HCEC 1CT (cell line): ENCODE results near the gene SLC38A1.
A peak's percentile ranks its signal among the peaks of the same experiment; 100 is the strongest.
"Not testable (repeated sequence)": the region's sequence is repeated elsewhere in the genome, so short reads cannot be mapped to it uniquely, and the experiment has no call there.

Experiments
- DNase-seq: peaks from one replicate; pipeline ENCODE4 v3.0.0-alpha.2; 2017

SLC38A1 gene

DNA sequence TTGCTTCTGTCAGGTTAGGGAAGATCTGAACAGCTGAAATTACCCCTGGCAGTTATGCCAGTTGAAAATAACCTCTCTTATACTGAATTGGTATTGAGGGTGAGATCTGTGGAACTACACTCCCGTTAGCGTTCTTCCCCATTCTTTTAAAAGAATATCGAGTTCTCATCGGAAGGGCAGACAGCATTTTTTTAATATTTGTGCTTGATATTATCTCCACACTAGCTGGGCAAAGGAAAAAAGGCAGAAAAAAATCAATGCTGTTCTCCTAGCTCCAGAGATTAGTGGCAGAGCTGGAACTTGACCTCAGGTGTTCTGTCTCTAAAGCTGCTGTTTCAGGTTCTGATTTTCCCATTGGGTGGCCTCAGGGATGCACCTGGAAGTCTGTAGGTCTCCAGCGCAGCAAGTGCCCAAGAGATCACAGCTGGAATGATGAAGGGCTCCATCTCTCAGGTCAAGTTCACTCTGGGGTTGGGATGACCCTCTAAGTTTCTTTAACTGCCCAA is 67.5 kb downstream of the SLC38A1 start:
- no peak for DNase-seq

DNA sequence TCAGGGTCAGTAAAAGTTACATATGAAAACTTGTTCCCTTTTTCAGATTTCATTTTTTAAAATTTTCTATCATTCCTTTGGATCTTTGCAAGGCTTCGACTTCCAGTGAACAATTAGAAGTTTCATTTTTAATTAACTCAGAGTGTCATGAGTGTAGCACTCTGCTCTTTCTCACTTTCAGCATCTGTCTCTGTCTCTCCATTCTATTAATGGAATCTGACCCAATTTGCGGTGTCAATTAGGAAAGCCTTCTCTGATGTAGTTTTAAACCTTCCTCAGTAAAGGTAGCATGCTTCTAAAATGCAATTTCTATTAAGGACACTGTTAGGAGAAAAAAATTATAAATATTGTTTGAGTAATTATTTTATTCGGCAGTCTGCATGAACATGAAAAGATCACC is 68.3 kb downstream of the SLC38A1 start:
- DNase-seq = no peak

DNA sequence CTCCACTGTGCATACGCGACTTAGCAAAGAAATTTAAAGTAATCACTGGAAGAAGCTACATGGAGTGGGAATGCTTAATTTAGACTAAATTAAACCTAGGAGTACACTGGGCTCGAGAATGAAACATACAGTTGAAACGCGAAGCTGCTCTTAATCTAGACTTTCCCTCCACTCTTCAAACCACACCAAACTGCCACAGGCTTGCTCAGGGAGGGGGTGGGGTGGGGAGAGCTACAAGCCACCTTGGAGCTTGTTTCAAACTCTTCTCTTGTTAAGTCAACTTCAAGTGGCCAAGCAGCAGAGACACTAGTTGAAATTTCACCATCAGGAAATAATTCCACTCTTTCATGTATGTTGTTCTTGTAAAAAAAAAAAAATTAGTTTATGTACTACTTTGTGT is 69.9 kb downstream of the SLC38A1 start:
- DNase-seq = no peak

DNA sequence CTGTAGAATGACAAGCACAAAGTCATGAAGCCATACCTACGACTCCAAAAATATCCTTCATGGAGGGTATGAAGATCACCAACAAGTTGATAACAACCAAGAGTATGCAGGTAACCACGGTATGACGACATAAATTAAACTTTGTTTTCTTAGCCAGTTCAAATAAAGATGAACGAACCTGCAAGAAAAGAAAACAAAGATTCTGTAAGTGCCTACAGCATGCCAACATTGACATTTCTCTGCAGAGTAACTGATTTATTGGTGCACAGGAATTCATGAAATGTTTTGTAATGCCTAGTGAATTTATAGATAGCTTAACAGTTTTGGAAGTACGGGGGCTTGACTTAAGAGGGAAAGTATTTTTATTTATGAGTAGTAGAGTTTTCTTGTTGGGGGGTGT is 71.0 kb downstream of the SLC38A1 start:
- no peak for DNase-seq

DNA sequence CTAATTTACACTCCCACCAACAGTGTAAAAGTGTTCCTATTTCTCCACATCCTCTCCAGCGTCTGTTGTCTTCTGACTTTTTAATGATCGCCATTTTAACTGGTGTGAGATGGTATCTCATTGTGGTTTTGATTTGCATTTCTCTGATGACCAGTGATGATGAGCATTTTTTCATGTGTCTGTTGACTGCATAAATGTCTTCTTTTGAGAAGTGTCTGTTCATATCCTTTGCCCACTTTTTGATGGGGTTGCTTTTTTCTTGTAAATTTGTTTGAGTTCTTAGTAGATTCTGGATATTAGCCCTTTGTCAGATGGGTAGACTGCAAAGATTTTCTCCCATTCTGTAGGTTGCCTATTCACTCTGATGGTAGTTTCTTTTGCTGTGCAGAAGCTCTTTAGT is 78.3 kb downstream of the SLC38A1 start:
- not testable (repeated sequence) for DNase-seq

DNA sequence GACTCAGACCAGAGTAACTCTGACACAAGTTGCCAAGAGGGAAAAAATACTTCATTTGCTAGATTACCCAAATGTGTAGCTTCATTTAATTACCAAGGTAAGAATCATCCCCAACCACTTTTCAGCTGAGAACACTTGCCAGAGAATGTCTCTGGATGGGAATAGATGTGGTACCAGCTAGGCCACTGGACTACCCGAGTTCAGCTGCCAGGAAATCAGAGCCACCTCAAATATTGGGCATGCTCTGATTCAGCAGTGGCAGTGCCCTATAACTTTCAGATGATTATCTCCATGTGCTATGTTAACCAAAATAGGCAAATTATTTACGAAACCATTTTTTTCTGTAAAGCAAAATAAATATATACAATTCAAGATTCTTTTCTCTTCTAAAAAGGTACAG is 80.7 kb downstream of the SLC38A1 start:
- no peak for DNase-seq

DNA sequence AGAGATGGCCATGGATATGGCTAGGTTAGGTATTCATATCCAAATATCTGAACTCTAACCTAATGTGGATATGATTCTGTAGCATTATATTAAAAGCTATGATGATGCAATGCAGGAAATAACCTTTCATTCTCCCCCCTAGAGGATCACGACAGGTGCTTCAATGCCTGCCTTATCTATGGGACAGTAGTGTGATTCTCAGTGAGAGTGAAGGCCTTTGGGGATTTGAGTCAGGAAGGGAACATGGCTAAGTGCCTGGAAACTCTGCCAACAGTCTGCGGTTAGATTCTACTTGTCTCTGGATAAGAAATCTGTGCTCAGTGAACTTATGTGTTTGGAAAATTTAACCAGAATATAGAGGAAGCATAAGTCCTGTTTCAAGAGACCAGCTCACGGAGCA is 81.8 kb downstream of the SLC38A1 start:
- DNase-seq = peak; percentile 9

DNA sequence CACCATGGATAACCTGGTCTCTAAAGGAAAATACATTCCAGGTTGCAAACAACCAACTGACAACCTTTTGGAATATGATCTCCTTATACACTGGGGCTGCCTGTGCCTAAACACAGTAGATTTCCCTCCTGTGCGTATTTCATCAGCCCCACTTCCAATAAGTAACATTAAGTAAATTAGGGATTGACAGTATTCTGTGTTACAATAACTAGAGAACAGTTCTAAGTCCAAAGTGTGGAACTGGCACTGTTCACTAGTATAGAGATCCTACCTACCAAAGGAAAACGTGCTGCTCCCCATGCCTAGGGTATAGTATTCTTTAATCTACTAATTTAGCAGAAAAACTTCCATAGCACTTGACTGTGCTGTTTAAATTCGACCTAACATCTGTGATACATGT is 82.8 kb downstream of the SLC38A1 start:
- no peak for DNase-seq

DNA sequence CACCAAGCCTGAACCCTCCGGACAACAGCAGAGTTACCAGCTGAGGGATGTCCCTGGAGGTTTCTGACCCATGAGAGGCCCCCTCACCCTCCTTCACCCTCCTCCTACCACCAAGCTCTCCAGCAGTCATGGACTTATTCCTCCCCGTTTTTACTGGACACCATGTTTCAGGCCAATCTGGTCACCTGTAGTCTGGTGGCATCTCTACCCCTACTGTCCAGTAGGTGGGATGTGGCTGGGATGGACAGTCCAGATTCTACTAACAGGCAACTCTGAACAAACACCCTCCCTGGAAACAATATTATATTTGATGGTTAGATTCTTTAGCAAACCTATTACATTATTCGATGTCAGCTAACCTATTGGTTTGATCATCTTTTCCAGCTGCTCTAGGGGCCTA is 83.2 kb downstream of the SLC38A1 start:
- DNase-seq = no peak

DNA sequence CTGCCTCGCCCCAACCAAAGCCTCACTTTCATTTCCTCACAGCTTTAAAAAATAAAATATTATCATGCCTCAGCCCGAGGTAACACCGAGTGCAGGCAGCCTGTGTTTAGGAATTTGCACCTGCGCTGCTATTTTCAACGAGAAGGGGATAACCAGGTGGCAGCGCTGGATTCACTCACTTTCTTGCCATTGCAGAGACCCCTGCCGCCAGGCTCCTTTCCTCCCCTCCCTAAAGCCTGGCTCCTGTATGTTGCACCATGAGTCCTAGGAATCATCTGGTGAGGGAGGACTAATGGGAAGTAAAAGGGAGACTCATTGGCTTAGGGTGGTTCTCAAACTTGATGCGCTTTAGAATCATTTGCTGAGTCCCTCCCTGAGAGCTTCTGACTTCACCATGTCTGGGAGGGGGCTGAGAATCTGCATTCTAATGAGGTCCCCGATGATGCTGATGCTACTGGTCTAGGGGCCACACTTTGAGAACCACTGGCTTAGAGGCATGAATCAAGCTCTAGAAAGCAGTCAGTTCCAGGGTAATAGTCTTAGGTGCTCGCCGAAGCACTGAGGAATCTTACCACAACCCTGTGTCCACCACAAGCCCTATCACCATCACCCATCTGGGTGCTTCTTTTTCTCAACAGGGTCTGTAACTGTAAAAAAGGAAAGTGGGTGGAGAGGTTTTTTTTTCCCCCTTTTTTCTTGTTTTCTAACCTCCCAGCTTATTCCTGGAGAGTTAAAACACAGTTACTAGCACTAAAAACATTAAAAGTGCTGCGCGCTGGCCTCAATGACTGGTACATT is 83.8 kb downstream of the SLC38A1 start:
- DNase-seq = no peak

DNA sequence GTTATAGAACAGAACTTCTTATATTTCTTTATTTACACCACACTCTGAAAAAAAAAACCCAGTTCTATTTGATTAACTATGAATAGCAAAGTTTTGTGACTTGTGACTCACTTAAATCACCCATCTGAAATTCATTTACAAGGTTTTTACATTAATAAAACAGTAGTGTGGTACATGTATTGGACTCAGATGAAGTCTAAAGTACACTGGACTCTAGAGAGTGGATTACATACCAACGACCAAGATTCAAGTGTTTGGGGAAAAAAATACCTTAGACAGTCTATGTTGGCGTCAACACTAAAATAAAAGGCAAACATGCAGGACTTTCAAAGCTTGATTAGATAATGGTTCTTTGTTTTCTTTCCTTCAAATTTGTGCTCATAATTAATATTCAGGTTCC is 85.7 kb downstream of the SLC38A1 start:
- DNase-seq = no peak

DNA sequence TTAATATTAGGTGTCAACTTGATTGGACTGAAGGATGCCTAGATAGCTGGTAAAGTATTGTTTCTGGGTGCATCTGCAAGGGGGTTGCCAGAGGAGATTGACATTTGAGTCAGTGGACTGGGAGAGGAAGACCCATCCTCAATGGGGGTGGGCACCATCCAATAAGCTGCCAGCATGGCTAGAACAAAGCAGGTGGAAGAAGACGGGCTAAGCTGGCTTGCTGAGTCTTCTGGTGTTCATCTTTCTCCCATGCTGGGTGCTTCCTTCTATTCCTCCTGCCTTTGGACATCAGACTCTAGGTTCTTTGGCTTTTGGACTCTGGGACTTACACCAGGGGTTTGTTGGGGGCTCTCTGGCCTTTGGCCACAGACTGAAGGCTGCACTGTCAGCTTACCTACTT is 87.4 kb downstream of the SLC38A1 start:
- no peak for DNase-seq

DNA sequence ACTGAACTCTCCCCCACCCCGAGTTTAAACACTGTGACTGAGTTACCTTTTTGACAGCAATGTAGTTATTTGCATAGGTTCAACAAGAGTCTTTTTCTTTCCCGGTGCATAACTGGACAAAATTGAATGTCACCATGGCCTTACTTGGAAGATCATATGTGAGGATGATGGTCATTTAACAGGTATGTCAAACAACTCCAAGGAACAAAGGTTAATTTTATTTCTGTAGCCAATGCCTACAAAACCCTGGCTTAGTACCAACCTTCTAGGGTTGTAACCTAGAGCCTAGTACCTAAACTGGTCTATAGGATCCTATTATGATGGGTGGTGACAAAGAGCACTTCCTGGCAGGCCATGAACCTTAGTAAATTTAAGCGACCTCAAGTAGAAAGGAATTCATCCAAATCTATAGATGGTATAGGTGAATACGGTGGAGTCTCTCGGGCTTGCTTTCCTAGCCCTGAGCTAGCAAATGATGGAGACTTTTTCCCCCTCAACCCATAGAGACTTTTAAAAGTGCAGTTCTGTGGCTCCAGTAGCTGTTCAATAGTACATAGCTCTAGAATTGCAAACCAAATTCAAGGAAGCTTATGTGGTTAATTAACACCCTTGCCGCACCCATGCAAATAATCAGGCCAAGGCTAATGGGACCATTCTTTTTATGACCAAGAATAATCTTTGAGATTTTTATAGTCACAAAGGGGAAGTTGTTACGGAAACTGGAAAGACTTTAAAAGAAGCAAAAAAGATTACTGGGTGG is 89.0 kb downstream of the SLC38A1 start:
- DNase-seq = no peak

DNA sequence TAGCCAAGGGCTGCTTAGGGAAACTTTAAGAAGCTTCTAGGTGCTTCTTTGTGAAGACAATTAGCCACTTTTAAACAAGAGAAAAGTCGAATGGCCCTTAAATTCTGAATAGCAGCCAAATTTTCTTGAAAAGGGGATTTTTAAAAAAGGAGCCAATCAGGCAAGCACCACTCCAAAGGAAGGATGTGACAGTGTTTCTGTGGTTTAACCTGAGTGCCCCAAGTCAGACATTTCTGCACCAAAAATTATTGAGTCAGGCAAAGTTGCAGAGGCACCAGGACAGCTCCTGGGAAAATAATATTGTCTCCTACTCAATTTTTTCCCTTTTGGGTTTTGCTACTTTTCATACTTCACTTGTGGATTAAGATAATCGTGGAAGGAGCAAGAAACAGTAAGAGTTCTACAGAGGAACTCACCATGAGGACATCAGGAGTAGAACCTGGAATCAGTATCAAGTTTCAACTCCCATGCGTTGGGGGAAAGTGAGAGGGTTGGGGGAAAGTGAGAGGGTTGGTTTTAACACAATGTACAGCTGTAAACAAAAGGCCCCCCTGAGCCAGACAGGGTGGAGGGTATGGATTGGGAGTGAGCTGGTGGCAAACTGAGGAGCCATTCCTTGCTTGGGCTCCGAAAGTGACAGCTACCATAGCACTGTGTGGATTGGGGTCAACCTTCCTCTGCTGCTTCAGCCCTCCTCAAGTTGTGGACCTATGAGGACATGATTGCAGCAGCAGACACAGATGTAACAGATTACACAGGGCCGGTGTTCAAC is 90.8 kb downstream of the SLC38A1 start:
- no peak for DNase-seq

DNA sequence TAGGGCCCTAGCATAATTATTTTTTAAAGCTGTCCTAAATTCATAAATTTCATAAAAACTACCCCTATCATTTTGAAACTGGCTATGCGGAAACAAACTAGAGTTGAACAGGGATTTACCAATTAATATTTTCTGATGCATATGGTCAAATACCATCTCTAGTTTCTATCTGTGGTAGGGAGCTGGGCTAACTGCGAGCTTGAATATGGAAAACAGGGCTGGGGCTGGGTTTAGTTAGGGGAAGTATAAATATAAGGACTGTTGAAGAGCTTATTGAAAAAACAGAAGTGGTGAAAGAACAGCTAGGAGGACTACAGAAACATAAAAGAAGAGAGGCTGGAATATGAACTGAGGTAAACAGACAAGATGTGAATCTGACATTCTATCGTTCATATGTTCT is 91.8 kb downstream of the SLC38A1 start:
- DNase-seq = no peak

DNA sequence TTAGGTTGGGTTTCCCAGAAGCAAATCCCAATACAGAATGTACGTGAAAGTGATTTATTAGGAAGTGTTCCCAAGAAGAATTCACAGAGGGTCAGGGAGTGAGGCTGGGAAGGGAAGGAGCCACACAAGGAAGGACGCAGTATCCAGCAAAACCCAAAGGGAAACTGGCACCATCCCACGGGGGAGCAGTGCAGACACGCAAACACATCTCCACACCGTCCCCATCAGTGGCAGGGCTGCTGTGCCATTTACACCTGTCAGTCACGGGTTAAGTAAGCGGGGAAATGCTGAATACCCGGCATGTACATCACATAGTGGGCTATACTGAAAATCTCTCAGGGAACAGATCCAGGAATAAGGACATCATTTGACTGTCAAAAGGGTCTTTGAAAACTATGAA is 93.9 kb downstream of the SLC38A1 start:
- no peak for DNase-seq

DNA sequence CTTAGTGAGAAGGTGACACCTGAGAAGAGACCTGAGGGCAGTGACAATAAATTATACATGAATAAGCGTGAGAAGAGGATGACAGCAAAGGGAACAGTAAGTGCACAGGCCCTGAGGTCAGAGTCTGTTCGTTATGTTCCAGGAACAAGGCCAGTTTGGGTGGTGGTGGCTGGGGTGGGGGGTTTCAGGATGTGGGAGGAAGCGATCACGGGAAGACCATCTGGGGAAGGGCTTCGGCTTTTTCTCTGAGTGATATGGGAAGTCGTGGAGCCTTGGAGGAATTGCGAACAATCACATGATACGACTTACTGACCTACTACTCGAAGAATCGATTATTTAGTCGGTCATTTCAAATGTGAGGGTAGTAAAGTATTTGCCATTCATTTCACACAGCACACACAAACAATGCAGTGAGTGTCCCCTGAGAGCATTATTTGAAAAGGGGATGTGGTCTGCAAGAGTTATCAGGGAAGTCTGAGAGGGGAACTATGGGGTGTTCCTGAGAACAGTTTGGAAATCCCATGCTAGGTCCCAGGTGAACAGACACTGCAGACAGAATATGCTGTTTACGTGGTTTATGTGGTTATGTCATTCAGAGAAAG is 94.7 kb downstream of the SLC38A1 start:
- DNase-seq = no peak

DNA sequence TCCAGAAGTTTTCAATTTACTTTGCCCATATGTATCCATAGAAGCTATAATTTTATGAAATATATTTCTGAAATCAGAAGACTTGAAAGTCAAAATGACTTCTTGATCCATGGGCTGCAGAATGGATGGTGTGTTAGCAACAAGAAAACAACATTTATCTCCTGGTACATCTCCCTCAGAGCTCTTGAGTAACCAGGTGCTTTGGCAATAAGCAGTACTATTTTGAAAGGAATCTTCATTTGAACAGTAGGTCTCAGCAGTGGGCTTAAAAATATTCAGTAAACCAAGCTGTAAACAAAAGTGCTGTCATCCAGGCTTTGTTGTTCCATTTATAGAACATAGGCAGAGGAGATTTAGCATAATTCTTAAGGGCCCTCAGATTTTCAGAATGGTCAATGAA is 100.4 kb downstream of the SLC38A1 start:
- no peak for DNase-seq

DNA sequence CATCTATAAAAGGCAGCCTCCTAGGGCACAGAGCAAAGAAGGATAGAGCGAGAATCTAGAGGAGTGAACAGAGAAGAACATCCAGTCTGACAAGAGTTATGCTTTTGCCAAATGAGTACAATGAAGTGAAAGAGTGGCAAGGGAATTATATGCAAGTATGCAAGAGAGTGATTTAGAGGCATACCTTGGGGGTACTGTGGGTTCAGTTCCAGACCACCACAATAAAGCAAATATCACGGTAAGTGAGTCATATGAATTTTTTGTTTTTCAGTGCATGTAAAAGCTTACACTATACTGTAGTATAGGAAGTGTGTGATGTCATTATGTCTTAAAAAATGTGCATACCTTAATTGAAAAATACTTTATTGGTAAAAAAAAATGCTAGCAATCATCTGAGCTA is 101.4 kb downstream of the SLC38A1 start:
- no peak for DNase-seq

DNA sequence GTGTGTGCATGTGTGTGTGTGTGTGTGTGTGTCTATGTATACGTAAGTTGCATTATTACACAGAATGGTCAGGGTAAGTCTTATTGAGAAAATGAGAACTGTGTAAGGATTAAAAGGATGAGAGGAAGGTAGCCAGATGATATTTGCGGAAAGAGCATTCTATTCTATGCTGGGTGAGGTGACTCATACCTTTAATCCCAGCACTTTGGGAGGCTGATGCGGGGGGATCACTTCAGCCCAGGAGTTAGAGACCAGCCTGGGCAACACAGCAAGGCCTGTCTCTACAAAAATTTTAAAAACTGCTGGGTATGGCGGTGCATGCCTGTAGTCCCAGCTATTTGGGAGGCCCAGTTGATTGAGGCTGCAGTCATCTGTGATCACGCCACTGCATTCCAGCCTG is 103.7 kb downstream of the SLC38A1 start:
- DNase-seq = no peak

DNA sequence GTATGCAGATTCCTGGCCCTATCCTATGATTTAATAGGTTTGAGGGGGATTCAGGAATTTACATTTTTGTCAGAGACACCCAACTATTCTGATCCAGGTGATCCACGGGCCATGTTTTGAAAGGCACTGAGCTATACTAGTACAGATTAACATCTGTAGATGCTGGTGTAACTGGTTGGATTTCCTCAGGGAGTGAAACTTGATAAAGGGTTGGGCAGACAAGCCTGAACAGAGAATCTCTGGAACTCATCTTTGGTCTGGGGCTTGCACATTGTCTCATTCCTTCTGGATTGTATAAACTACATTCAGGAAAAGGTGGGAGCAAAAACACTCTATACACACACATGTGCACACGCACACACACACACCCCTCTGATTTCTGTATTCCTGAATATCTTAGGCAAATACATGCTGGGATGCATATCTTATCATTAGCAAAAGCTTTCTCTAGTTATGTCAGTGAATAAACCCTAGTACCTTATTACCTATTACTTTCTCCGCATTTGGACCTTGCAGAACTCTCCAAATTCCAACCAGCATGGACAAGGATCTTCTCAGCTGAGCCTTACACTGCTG is 104.6 kb downstream of the SLC38A1 start:
- DNase-seq = no peak

DNA sequence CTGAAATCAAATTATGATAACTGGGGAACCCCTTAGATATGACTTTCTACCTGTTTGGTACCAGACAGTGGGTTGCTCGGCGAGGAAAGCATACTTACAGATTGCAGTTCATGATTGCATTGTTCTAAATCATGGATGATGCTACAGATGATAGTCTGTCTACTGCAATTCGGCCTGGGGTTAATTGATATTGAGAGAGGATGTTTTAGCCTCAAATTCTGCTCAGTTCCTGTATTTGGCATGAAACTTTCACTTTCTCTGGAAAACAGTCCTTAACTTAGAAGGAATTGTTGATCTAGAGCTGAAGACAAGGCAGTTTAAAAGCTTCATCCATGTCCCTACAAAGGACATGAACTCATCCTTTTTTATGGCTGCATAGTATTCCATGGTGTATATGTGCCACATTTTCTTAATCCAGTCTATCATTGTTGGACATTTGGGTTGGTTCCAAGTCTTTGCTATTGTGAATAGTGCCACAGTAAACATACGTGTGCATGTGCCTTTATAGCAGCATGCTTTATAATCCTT is 106.2 kb downstream of the SLC38A1 start:
- DNase-seq = not testable (repeated sequence)
